GM21381 (cell line): Measurements from ENCODE around the gene GNAI2.
A peak's percentile ranks its signal among the peaks of the same experiment; 100 is the strongest.
"Not testable (repeated sequence)": the region's sequence is repeated elsewhere in the genome, so short reads cannot be mapped to it uniquely, and the experiment has no call there.

Source experiments
- ATAC-seq: cut with Tn5 transposase; IDR thresholded peaks from one replicate; pipeline ENCODE4 v1.9.1; 2021; ENCODE audit warnings: mild to moderate bottlenecking, moderate library complexity; ENCODE audit not compliant: unreplicated experiment

The GNAI2 gene

DNA sequence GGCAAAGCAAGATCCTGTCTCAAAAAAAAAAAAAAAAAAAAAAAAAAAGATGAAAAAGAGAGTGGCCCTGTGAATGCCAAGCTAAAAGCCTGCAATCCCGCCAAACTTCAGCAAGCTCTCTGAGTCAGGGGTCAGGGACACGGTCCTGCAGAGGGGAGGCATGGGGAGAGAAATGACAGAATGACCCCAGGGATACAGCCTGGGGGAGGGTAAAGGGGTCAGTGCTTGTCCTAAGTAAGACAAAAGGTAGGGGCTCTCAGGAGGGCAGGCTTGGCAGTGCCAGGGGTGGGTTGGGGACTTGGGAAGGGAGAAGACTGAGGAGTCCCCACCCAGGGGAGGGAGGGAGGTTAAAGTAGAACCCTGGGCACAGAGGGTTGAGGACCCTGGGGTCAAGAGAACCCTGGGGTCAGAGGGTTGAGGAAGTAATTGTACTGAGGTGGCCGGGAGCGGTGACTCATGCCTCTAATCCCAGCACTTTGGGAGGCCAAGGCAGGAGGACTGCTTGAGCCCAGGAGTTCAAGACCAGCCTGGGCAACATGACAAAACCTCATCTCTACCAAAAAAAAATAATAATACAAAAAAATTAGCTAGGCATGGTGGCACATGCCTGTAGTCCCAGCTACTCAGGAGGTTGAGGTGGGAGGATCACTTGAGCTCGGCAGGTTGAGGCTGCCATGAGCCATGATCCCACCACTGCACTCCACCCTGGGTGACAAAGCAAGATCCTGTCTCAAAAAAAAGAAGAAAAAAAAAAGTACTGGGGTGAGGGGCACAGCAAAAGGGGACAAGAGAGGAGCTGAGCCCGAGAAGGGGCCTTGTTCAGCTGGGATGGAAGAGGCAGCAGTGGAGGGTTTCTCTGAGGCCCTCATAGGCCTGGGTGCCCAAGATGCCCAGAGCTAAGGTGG is 27.7 kb downstream of the GNAI2 start:
- ATAC-seq = no peak

DNA sequence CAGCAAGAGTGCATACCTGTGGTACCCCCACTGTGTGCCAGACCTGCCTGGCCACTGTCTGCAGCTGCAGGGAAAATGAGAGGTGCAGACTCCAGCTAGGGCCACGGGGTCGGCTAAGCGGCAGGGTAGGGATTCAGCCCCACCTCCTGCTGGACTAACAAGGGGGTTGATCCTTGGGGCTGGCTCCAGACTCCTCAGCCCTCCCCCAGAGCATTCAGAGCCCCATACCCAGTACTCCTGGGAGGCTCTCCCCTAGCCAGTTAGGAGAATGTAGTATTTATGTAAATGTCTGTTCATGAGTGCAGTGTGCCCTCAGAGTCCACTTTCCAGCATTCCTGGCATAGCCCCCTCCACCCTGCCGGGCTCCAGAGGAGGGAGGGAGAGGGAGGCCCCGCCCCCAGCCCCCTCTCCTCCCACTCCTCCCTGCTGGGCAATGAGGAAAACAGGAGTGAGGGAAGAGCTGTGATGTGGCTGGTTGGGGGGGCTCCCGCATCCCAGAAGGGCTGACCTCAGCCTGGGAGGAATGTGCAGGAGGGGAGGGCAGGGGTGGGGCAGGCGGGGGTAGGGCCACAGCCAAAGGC is 28.5 kb downstream of the GNAI2 start:
- no peak for ATAC-seq

DNA sequence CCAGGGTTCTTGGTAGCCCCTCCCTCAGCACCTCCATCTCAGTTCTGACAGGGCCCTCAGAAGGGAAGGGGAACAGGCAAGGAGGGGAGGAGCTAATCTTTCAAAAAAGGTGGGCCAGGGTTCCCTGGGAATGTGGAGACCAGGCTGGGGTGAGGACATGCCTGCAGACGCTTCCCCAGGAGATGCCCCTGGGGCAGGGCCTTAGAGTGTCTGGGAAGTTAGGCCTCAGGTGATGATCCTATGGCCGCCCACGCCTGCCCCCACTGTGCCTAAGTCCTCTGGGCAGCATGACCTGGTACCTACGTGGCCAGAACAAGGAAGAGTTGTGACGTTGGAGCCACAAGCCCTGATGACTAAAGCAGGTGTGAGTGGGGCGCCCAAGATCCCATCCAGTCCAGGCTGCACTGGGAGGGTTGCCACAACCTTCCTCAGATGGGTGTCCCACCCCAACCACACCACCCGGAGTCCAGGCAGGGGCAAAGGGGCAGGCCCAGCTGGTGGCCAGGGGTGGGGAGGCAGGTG is 29.0 kb downstream of the GNAI2 start:
- ATAC-seq = no peak

DNA sequence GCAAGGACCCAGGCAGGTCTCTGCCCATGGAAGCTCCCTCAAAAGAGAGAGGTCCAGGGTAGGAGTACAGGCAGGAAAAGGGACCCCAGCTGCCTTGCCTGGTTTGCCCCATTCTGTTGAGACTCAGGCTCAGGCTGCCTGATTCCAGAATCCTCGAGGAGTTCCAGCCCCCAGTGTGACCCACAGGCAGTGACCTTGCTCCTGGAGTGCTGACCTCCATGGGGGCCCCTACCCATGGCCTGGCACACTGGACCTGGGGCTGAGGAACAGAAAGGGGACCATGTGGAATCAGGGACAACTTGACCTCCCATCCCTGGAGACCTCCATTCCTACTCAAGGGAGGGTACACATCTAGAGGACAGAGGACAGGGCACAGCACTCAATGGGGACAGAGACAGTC is 29.6 kb downstream of the GNAI2 start:
- ATAC-seq = no peak

DNA sequence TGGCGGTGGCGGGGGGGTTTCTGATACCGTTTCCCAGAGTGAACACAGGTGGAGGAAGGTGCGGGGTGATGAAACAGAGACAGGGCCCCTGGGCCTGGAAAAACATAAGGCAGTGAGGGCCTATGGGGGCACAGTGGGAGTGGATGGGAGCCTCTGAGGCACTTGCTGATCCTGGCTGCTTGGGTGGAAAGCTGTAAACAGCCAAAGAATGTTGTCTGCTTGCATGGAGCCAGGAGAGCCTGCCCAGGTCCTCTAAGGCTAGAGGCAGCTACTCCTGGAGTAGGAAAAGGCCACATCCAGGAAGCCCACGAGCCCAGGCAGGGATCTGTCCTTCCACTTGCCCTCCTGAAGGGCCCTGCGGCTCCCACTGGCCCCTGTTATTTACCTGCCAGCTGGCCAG is 30.0 kb downstream of the GNAI2 start:
- no peak for ATAC-seq

DNA sequence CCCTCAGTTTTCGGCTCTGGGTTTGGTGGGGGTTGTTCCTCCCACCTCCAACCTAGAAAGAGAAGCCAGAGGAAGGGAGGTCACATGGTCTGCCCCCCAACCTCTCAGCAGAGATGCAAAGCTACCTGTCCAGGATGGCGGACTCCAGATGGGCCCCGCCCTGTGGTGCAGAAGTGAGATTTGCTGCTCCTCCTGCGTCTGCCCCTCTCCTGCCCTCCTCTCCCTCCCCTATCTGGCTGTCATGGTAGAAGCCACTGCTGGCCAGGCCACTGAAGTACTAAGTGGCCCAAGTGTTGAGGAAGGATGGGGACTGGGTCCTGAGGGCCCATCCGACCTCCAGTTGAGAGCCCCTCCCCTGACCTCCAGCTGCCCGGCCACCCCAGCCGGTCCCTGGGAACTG is 30.8 kb downstream of the GNAI2 start:
- ATAC-seq = no peak

DNA sequence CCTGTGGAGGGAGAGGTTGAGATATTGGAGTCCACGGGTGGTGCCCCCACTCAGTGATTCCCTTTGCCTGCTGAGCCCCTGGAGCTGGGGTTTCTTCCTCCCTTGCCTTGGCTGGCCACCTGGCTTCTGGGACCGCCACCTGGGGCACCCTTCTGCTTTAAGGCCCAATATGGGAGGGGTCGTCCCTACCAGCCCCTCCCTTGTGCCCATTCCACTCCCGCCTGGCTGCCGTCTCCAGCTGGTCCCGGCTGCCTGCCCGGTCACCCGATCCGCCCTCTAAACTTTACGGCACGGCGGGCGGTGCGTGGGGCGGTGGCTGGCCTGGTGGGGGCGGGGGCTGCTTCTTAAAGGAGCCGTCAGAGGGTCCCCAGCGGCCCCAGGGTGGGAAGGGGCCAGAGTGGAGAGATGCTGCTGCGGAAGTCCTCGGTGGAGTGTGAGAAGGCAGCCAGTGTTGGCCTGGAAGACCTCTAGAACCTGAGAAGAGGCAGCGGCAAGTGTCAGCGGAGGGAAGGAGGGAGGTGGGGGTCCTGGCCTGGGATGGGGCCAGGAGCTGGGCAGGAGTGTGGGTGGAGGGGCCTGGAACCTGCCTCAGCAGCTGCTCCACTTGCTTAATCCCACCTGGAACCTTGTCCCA is 31.4 kb downstream of the GNAI2 start:
- no peak for ATAC-seq

DNA sequence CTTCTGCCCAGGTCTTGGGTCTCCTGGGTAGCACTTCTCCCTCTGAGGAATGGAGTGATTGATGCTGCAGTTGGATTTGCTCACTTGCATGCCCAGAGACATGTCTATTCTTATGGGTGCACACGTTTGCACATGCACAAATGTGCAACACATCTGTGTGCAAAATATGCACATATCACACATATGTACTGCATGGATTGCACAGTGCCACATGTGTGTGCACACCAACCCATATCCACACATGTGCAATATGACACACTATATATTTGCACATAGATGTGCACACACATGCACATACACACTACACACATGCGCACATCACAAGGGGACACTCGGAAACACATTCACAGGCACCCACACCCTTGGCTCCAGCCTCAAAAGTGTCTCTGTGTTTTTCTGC is 32.3 kb downstream of the GNAI2 start:
- no peak for ATAC-seq

DNA sequence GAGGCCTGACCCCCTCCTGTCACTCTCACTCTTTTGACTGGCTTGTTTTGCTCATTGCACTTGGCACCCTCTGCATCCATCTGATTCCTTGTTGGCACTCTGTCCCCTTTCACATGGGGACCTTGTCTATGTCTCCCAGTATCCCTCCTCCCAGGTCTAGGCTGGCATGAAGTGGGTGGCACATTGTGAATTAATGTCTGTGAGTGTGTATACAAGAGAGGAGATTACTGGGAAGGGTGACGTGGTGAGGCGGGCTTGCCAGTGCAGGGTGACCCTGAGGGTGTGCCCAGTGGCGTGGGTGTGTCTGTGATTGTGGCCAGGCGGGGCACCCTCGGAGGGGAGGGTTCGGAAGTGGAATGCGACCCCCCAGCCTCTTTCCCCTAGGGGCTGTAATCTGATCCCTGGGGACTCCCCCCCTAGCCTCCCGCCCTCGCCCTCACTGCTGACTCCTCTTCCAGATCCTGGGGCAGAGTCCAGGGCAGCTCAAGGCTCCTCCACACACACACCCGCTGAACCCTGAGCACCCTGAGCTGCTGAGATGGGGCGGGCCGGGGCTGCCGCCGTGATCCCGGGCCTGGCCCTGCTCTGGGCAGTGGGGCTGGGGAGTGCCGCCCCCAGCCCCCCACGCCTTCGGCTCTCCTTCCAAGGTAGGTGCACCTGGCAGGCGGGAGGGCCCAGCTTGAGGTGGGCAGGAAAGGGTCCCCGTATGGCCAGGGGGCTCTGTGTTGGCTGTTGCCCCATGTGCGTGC is 32.9 kb downstream of the GNAI2 start, which contains the start of gene SEMA3B:
Gene SEMA3B (plus strand): TSS at position 445 of the 749 bp plus-strand sequence. CDS start 94 bp downstream, at position 539.
- ATAC-seq = no peak

DNA sequence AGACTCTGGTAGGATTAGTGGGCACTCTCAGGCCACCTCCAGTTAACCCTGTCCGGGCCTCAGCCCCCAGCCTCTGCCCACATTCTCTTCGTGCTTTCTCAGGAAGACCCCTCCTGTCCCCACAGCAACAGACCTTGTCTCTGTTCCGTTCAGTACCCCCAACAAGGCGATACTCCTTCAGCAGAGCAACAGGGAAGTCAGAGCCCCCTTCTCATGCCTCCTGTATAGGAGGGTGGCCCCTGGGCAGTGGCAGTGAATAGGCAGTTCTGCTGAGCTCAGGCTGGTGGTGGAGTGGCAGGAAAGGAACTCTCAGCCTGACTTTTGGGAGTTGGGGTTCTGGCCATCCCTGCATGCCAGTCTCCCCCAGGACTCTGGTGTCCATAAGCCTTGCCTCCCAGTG is 33.5 kb downstream of the GNAI2 start:
- ATAC-seq = no peak

DNA sequence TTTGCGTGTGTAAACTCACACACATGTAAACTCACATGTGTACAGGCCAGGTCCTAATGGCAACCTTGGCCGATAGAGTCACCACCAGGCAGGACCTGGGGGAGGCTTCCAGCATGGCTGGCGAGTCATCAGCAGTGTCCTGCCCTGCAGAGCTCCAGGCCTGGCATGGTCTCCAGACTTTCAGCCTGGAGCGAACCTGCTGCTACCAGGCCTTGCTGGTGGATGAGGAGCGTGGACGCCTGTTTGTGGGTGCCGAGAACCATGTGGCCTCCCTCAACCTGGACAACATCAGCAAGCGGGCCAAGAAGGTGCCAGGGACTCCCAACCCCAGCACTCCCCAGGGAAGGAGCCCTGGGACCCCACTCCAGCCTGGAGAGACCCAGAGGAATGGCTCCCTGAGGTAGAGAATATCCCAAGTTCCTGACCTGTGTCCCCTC is 34.0 kb downstream of the GNAI2 start:
- no peak for ATAC-seq

DNA sequence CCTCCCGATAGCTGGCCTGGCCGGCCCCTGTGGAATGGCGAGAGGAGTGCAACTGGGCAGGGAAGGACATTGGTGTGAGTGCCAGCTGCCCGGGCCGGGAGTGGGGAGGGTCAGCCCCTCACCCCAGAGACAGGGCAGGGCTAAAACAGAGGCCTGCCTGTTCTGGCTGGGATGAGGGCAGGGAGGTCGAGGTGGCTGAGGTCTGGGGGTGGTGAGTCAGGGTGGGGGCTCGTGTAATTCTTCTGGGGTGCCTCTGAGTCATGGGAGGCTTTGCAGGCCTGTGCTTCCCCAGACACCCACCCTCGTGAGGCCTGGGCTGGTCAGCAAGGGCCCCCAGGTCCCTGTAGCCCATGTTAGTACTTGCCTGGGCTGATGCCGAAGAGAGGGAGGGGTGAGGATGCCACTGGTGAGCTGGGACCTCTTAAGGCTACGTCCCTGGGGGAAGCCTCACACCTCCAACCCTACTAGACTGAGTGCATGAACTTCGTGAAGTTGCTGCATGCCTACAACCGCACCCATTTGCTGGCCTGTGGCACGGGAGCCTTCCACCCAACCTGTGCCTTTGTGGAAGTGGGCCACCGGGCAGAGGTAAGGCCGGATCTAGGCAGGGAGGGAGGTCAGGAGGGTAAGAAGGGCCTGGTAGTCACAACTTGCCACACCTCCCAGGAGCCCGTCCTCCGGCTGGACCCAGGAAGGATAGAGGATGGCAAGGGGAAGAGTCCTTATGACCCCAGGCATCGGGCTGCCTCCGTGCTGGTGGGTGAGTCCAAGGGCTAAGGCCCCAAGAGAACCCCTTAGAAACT is 34.6 kb downstream of the GNAI2 start:
- no peak for ATAC-seq

DNA sequence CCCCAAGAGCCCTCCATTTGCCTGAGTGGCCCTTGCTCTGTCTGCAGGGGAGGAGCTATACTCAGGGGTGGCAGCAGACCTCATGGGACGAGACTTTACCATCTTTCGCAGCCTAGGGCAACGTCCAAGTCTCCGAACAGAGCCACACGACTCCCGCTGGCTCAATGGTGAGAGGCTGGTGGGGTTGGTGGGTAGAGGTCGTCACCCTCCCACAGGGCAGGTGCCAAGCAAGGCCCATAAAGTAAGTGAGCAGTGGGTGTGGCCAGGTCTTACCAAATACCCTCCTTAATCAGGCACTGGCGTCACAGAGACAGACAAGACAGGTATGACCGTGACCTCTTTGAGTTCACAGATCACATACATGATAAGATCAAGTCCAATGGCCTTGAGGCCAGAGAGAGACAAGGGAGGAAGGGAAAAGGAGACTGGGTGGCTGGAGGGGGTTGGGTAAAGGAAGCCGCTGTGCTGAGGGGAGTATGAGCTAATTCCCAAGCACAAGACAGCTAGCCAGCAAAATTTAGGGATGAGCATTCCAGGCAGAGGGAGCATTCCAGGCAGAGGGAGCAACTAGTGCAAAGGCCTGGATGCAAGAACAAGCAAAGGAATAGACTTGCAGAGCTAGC is 35.4 kb downstream of the GNAI2 start:
- no peak for ATAC-seq

DNA sequence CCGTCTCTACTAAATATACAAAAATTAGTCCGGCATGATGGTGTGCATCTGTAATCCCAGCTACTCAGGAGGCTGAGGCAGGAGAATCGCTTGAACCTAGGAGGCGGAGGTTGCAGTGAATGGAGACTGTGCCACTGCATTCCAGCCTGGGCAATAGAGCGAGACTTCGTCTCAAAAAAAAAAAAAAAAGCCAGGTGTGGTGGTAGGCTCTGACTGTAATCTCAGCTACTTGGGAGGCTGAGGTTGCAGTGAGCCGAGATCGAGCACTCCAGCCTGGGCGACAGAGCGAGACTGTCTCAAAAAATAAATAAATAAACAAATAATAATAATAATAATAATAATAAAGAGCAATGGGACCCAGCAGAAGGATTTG is 36.5 kb downstream of the GNAI2 start:
- not testable (repeated sequence) for ATAC-seq

DNA sequence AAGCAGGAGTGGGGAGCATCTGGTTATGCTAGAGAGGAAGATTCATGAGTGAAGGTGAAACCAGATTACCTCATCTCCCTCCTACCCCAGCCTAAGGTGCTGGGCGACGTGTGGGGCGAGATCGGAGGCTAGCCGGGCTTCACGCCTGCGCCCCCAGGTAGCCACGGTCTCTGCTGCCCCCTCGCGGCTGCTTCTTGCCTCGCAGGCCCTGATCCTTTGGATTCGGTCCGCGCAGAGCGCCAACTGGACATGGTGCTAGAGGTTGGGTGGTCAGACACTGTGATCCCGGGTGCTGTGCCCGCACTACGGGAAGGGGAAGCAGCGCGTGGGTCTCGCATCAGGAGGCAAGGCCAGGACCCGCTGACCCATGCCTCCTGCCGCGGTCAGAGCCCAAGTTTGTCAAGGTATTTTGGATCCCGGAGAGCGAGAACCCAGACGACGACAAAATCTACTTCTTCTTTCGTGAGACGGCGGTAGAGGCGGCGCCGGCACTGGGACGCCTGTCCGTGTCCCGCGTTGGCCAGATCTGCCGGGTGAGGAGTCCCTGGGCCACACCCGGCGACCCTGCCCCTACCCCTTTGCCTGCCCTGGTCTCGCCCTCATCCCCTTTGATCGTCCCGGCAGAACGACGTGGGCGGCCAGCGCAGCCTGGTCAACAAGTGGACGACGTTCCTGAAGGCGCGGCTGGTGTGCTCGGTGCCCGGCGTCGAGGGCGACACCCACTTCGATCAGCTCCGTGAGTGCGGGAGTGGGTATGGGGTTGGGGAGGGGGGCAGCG is 37.1 kb downstream of the GNAI2 start:
- ATAC-seq = peak; percentile 88

DNA sequence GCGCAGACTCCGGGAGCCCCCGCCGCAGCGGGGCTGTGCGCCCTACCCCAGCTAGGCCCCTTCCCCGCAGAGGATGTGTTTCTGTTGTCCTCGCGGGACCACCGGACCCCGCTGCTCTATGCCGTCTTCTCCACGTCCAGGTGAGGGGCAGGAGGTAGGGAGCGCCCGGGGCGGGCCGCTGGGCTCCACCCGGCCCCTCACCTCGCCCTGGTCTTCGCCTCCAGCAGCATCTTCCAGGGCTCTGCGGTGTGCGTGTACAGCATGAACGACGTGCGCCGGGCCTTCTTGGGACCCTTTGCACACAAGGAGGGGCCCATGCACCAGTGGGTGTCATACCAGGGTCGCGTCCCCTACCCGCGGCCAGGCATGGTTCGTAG is 37.7 kb downstream of the GNAI2 start:
- ATAC-seq = no peak

DNA sequence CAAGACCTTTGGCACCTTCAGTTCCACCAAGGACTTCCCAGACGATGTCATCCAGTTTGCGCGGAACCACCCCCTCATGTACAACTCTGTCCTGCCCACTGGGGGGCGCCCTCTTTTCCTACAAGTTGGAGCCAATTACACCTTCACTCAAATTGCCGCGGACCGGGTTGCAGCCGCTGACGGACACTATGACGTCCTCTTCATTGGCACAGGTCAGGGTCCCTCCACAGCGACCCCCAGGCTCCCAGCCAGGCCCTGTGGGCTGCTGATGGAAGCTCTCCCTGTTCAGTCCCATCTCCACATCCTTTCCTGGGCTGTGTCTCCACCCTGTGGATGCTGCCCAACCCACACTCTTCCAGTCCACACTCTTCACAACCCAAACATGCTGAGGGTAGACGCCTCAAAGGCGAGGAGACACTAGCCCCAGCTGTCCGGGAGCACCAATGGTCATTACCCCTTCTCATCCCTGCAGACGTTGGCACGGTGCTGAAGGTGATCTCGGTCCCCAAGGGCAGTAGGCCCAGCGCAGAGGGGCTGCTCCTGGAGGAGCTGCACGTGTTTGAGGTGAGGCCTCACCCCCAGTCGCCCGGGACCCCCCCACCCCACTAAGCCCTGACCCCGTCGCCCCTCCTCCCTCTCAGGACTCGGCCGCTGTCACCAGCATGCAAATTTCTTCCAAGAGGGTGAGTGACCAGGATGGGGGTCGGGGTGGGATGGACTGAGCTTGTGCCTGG is 38.5 kb downstream of the GNAI2 start:
- no peak for ATAC-seq
